IMR-90 (cell line): ENCODE results near the gene TSN. TPM values are rescaled to one million over a fixed set of nuclear protein-coding genes. Genes with fewer than 3 reads are reported as not detected.
A peak's percentile ranks its signal among the peaks of the same experiment; 100 is the strongest.

Experiments used
- ATAC-seq: fragments of 200-7000 bp; cut with Tn5 transposase; 2 replicates; pipeline ENCODE4 v1.9.1; 2020; ENCODE audit warnings: low read depth, mild to moderate bottlenecking, moderate library complexity
- BruUV-seq: library from RNA; stranded (reverse); fragments of 400-500 nt; replicated peaks from 2 replicates; lab custom pipeline; 2021; lab: Mats Ljungman, UMichigan
- CTCF ChIA-PET: fragments of 300-600 bp; formaldehyde crosslinking; extraction: SDS; loops from one replicate; lab custom pipeline; 2021; ENCODE audit warnings: antibody characterized with exemption; lab: Yijun Ruan, JAX
- POLR2A ChIA-PET: fragments of 300-600 bp; sonication (Branson Sonifier 250); formaldehyde crosslinking; loops from one replicate; lab custom pipeline; 2022; ENCODE audit warnings: antibody characterized with exemption; ENCODE audit not compliant: unreplicated experiment; lab: Charles Lee
- DNase-seq: peaks from one replicate; pipeline ENCODE4 v3.0.0; 2013
- H2AFZ ChIP-seq: replicated peaks from 2 replicates; pipeline ENCODE3; 2013; ENCODE audit warnings: low read length, mild to moderate bottlenecking; ENCODE audit not compliant: poor library complexity
- H2AK5ac ChIP-seq: 2 replicates; pipeline ENCODE4 v1.6.1; 2013; ENCODE audit warnings: low read depth, low read length, inconsistent platforms
- H2AK9ac ChIP-seq: replicated peaks from 2 replicates; pipeline ENCODE3; 2013; ENCODE audit warnings: mild to moderate bottlenecking, low read depth, low read length, moderate library complexity; ENCODE audit not compliant: poor library complexity
- H2BK120ac ChIP-seq: 2 replicates; pipeline ENCODE4 v1.6.1; 2013; ENCODE audit warnings: low read depth, low read length, inconsistent platforms
- H2BK15ac ChIP-seq: 3 replicates; pipeline ENCODE4 v1.6.1; 2013; ENCODE audit warnings: low read depth, low read length, inconsistent platforms
- H2BK20ac ChIP-seq: 2 replicates; pipeline ENCODE4 v1.6.1; 2013; ENCODE audit warnings: low read depth, mild to moderate bottlenecking, inconsistent platforms, low read length, moderate library complexity
- H2BK5ac ChIP-seq: 2 replicates; pipeline ENCODE4 v1.6.1; 2013; ENCODE audit warnings: mild to moderate bottlenecking, low read depth, low read length, inconsistent platforms; ENCODE audit not compliant: poor library complexity, severe bottlenecking
- H3K14ac ChIP-seq: replicated peaks from 2 replicates; pipeline ENCODE4 v1.6.1; 2013; ENCODE audit warnings: low read depth, low read length, inconsistent platforms
- H3K18ac ChIP-seq: 2 replicates; pipeline ENCODE4 v1.6.1; 2013; ENCODE audit warnings: low read depth, low read length, control low read depth
- H3K23ac ChIP-seq: 2 replicates; pipeline ENCODE4 v1.6.1; 2013; ENCODE audit warnings: low read depth, low read length, inconsistent platforms
- H3K27ac ChIP-seq: 2 replicates; pipeline ENCODE4 v1.5.1; 2013; ENCODE audit warnings: mild to moderate bottlenecking, control low read depth, low read length; ENCODE audit not compliant: insufficient read depth
- H3K27me3 ChIP-seq: 2 replicates; pipeline ENCODE4 v1.6.1; 2013; ENCODE audit warnings: low read length; ENCODE audit not compliant: control insufficient read depth, insufficient read depth
- H3K36me3 ChIP-seq: 2 replicates; pipeline ENCODE4 v1.6.1; 2013; ENCODE audit warnings: low read length, mixed read lengths; ENCODE audit not compliant: control insufficient read depth, insufficient read depth
- H3K4ac ChIP-seq: 2 replicates; pipeline ENCODE4 v1.6.1; 2013; ENCODE audit warnings: low read depth, low read length, inconsistent platforms
- H3K4me1 ChIP-seq: 2 replicates; pipeline ENCODE4 v1.6.1; 2013; ENCODE audit warnings: low read length, mixed read lengths; ENCODE audit not compliant: control insufficient read depth, insufficient read depth
- H3K4me2 ChIP-seq: 2 replicates; pipeline ENCODE4 v1.6.1; 2013; ENCODE audit warnings: low read depth, mild to moderate bottlenecking, control low read depth, low read length, moderate library complexity
- H3K4me3 ChIP-seq: 2 replicates; pipeline ENCODE4 v1.5.1; 2013; ENCODE audit warnings: low read depth, mild to moderate bottlenecking, control low read depth, low read length, moderate library complexity; ENCODE audit not compliant: insufficient read depth
- H3K56ac ChIP-seq: 2 replicates; pipeline ENCODE4 v1.6.1; 2013; ENCODE audit warnings: low read length, inconsistent platforms; ENCODE audit not compliant: insufficient read depth; ENCODE audit errors: extremely low read depth
- H3K79me1 ChIP-seq, 2 experiments: 2 replicates each; pipeline ENCODE4 v1.6.1; 2013; ENCODE audit warnings: low read length in 2 of 2, inconsistent platforms in 1 of 2, low read depth in 1 of 2
- H3K9ac ChIP-seq: 2 replicates; pipeline ENCODE4 v1.6.1; 2013; ENCODE audit warnings: low read depth, low read length, control low read depth
- H3K9me1 ChIP-seq: 2 replicates; pipeline ENCODE4 v1.6.1; 2013; ENCODE audit warnings: low read length, inconsistent platforms; ENCODE audit not compliant: insufficient read depth
- H3K9me3 ChIP-seq: 2 replicates; pipeline ENCODE4 v1.6.1; 2013; ENCODE audit warnings: low read length; ENCODE audit not compliant: control insufficient read depth, insufficient read depth
- H4K20me1 ChIP-seq: 2 replicates; pipeline ENCODE4 v1.6.1; 2013; ENCODE audit warnings: low read length, inconsistent platforms; ENCODE audit not compliant: insufficient read depth
- H4K5ac ChIP-seq: 2 replicates; pipeline ENCODE4 v1.6.1; 2013; ENCODE audit warnings: mild to moderate bottlenecking, low read depth, low read length, control low read depth
- H4K8ac ChIP-seq, 2 experiments: 2 replicates each; pipeline ENCODE4 v1.6.1; 2013; ENCODE audit warnings: low read depth in 2 of 2, low read length in 2 of 2, control low read depth in 1 of 2, inconsistent platforms in 1 of 2
- H4K91ac ChIP-seq: 2 replicates; pipeline ENCODE4 v1.6.1; 2013; ENCODE audit warnings: low read depth, low read length, inconsistent platforms; ENCODE audit not compliant: insufficient read depth
- BHLHE40 ChIP-seq: fragments of 150-350 bp; IDR thresholded peaks from 2 replicates; pipeline ENCODE4 v1.6.1; 2016; ENCODE audit warnings: mild to moderate bottlenecking, low read depth, low read length
- CHD1 ChIP-seq: IDR thresholded peaks from 2 replicates; pipeline ENCODE4 v1.6.1; 2012; ENCODE audit warnings: low read depth, low read length, improper control_type of control experiment
- SMC3 ChIP-seq: fragments of 150-350 bp; IDR thresholded peaks from 2 replicates; pipeline ENCODE4 v1.6.1; 2016; ENCODE audit warnings: low read depth, mild to moderate bottlenecking, antibody characterized with exemption, low read length, moderate library complexity
- WGBS, 2 experiments: methylation state at CpG; one replicate each; pipeline versions ENCODE4 v1.1.5 to v1.1.7; 2013; ENCODE audit warnings: missing lambda C conversion rate in 2 of 2; ENCODE audit not compliant: insufficient read length in 1 of 2; ENCODE audit errors: extremely low coverage in 2 of 2; 5-methylcytosine and 5-hydroxymethylcytosine counted together
- dilution Hi-C: fragments of 300-500 bp; cut with HindIII; formaldehyde crosslinking; loops from one replicate; pipeline ENCODE4 v1.14.3; 2018; ENCODE audit warnings: low sequenced_read_pairs; ENCODE audit not compliant: unreplicated experiment
- in situ Hi-C: fragments of 300-500 bp; cut with MboI; formaldehyde crosslinking; loops from 3 replicates; pipeline ENCODE4 v1.14.3; 2019; ENCODE audit warnings: low sequenced_read_pairs, inconsistent platforms, mixed read lengths
- intact Hi-C: fragments of 100-400 bp; cut with micrococcal nuclease; formaldehyde crosslinking; loops from 2 replicates; pipeline ENCODE4 v1.10.0; 2022
- polyA plus RNA-seq, 3 experiments: library from polyadenylated mRNA; depleted of rRNA; stranded (reverse); fragments of >200 nt; gene quantifications; 2 replicates each; pipeline ENCODE4 v1.2.3, GENCODE V29; 2012; ENCODE audit warnings: low replicate concordance in 1 of 3
- total RNA-seq: library from RNA; depleted of rRNA; stranded (reverse); fragments of >200 nt; gene quantifications from 2 replicates; pipeline ENCODE4 v1.2.3, GENCODE V29; 2012

TSN gene
- total and polyA plus RNA-seq, 2 of the 4 experiments (the other 2 are of a cell fraction), result 31.0 to 56.3 TPM

- H3K9ac ChIP-seq, result no peak overlapping the region; the same call in 1 of the 2 replicates
- dilution Hi-C loops (no loop called here), intact Hi-C loops (no loop called here), in situ Hi-C loops (no loop called here)
- no peaks in the 10 kb centered on the region for H3K27me3 ChIP-seq
- peak overlapping the region; percentile 78 for H3K4ac ChIP-seq
- H2AFZ ChIP-seq, result peak overlapping the region; percentile 52
- no peaks in the 10 kb centered on the region for H4K20me1 ChIP-seq
- peak overlapping the region; percentile 48 for H2BK5ac ChIP-seq
- H3K56ac ChIP-seq, result no peak overlapping the region
- H3K27ac ChIP-seq, result peak overlapping the region; percentile 60; the same call in 1 of the 2 replicates
- peaks cover 10% of the 10 kb centered on the region for H3K9me1 ChIP-seq
- BruUV-seq, result no TSS peak
- peak overlapping the region; percentile 37 for H2AK9ac ChIP-seq
- DNase-seq, result no peak
- H2BK120ac ChIP-seq, result peak overlapping the region; percentile 71
- 60% methylated on average over 2 of the region's 11 CpGs; no CpG with 5 or more reads in 1 of the 2 experiments for WGBS, 2 experiments
- peak overlapping the region; percentile 89 for H4K5ac ChIP-seq
- peak overlapping the region; percentile 39; the same call in 1 of the 2 replicates for H3K23ac ChIP-seq
- H3K36me3 ChIP-seq, result no peaks in the 10 kb centered on the region
- no peak overlapping the region for H3K4me3 ChIP-seq
- TF ChIP-seq SMC3 (no peak), BHLHE40 (no peak), CHD1 (no peak)
- ChIA-PET CTCF (no interaction called here), POLR2A (no interaction called here)
- peak overlapping the region; percentile 40; the same call in 2 of the 3 replicates for H2BK15ac ChIP-seq
- peak overlapping the region; percentile 54 to 69; a peak in 3 of 4 replicates for H4K8ac ChIP-seq
- peak overlapping the region; percentile 90 for H3K14ac ChIP-seq
- peak overlapping the region; percentile 81 for H2AK5ac ChIP-seq
- H3K79me1 ChIP-seq, result no peaks in the 10 kb centered on the region
- H3K4me1 ChIP-seq, result peaks cover 10% of the 10 kb centered on the region
- H3K18ac ChIP-seq, result peak overlapping the region; percentile 46; the same call in 1 of the 2 replicates
- ATAC-seq, result no peak
- H4K91ac ChIP-seq, result peak overlapping the region; percentile 90
- H3K4me2 ChIP-seq, result no peak overlapping the region
- H2BK20ac ChIP-seq, result peak overlapping the region; percentile 85
- H3K9me3 ChIP-seq, result no peaks in the 10 kb centered on the region
Observed at GRCh38 chr2:121709776-121710469, 45.5 kb upstream of the TSN start.
